H7 (cell line): ENCODE data around the gene TAF4. TPM values are rescaled to one million over a fixed set of nuclear protein-coding genes. Genes with fewer than 3 reads are reported as not detected.

Experiments
- DNase-seq: peaks from one replicate; pipeline ENCODE4 v3.0.0; 2012
- H3K27me3 ChIP-seq: 2 replicates; pipeline ENCODE4 v1.6.0; 2011; ENCODE audit warnings: mild to moderate bottlenecking, low read length; ENCODE audit not compliant: control insufficient read depth, insufficient read depth
- H3K36me3 ChIP-seq: replicated peaks from 2 replicates; pipeline ENCODE4 v1.5.1; 2011; ENCODE audit warnings: low read length; ENCODE audit not compliant: control insufficient read depth, insufficient read depth
- H3K4me3 ChIP-seq: 2 replicates; pipeline ENCODE4 v1.5.1; 2011; ENCODE audit warnings: low read depth, mild to moderate bottlenecking, control low read depth, low read length, moderate library complexity; ENCODE audit not compliant: insufficient read depth
- total RNA-seq: library from RNA; depleted of rRNA; stranded (reverse); fragments of >200 nt; shearing (Covaris generic); gene quantifications from 2 replicates; pipeline ENCODE4 v1.2.3, GENCODE V29; 2014

TAF4 gene
- total RNA-seq, 1 experiment from 2014 or later = 8.0 TPM

DNA sequence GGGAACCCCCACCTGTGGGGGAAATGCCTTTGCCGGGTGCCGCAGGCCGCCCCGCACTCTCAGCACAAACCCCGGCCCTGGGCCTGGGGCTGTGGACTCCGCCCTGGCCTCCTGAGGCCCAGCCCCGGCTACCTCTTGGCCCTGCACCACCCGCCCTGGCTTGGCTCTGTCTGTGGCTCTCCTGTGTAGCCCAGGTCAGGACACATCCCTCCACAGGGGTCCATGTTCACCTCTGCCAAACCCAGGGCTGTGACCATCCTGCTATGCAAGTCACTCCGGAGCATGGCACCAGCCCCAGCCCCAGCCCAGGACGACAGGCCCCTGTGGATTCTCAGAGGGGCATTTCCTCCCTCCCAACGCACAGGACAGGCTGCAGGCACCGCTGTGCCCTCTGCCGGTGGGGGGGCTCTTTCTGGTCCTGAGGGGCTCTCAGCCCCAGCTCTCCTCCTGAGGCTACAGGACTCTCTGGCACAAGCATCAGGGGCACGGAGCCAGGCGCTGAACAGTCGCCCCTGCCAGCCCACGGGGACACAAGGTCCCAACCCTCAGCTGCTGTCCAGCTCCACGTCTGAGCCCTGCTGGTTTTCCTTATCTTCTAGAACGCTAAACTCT is 45.7 kb downstream of the TAF4 start:
- H3K27me3 ChIP-seq = no peaks in the 10 kb centered on the region
- no peak overlapping the region for H3K4me3 ChIP-seq
- DNase-seq = peak; percentile 74
- no peaks in the 10 kb centered on the region for H3K36me3 ChIP-seq

DNA sequence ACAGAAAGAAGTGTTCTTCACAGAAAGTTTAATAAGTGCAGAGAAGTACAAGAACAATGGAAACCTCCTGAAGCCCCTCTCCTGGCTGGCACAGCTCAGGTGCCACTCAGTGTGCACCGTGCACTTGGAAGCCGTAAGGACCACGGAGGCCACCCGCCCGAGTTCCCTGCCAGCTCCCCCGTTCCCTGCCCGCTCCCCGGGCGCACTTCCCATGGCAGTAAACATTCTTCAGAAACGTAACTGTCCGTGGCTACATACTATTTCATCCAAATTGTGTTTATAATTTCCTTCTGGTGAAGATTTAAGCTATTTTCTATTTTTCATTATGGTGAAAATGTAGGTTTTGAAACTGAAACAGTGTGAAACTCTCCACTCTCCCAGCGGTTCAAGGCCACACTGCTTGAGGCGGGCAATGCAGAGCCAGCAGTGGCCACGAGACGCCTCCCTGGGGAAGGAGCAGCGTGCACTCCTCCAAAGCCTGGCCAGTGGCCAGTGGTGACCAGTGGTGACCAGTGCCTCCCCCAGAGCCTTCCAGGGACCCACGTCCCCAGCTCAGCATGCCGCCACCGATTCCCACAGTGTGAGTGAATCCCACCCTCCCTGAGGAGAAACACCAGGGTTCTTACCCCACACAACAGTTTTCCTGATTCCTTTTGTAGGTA is 46.4 kb downstream of the TAF4 start:
- peak; percentile 61 for DNase-seq
- H3K36me3 ChIP-seq = no peaks in the 10 kb centered on the region

DNA sequence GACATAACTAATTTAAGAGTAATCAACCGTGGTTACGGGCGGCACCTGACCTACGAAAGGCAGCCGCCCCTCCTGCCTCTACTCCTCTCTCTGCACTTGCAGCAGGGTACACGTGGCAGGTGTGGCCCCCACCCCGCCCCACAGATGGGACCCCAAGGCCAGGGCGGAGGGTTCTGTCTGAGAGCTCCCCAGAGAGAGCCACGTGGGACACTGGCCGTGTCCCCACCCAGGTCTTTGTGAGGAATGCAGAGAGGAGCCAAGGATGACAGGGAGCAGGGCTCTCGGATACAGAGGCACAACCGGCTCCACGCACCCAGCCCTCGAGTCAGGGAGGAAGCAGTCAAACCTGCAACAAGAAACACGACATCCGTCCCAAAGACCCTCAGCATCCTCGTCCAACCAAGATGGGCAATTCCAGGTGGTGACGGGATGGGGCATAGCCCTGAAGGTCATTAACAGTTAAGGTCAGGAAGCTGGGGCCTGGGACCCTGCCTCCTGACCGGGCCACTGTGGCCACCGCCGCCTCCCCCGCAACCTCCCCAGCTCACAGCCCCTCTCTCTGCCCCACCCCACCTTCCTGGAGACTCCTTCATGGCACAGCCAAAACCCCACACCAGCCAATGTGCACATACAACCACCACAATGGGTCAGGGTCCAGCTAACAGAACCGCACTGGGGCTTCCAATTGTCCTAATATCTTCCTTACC is 47.1 kb downstream of the TAF4 start:
- no peak overlapping the region for H3K4me3 ChIP-seq
- H3K27me3 ChIP-seq = no peaks in the 10 kb centered on the region
- H3K36me3 ChIP-seq = no peaks in the 10 kb centered on the region
- no peak for DNase-seq

More for the DNA sequence above, 46.4 kb downstream of the TAF4 start:
- no peaks in the 10 kb centered on the region for H3K27me3 ChIP-seq
- H3K4me3 ChIP-seq = no peak overlapping the region

DNA sequence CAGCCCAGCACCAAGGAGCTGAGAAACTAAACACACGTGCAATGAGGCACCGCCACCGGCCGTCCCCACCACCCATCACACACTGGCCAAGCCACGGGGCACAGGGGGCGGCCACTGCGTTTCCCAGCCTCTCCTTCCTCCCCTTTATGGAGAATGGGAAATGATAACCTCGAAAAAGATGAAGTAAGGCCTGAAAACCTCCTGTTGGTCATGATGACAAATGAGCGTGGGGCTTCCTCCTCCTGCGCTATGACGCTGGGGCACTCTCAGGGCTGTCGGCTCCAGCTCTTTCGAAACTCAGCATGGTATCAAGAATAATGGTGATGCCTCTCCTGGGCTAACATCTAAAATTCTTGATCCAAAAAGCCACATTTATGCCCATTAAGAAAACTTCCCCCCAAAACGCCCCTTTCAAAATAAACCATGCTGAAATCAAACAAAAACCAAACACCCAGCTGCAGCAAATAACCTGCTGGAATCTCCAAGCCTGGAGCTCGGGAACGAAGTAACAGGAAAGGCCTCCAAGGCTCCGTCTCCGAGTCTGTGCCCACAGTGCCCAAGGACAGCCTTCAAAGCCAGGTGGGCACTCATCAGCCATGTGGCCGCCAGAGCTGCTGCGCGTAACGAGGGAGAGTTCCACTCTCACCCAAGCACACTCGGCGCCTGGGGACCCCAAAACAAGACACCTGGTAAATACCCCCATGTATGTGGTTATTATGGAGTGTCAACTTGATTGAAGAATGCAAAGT is 50.0 kb downstream of the TAF4 start:
- H3K4me3 ChIP-seq = no peak overlapping the region
- peaks cover 6% of the 10 kb centered on the region for H3K36me3 ChIP-seq
- no peak for DNase-seq
- no peaks in the 10 kb centered on the region for H3K27me3 ChIP-seq

DNA sequence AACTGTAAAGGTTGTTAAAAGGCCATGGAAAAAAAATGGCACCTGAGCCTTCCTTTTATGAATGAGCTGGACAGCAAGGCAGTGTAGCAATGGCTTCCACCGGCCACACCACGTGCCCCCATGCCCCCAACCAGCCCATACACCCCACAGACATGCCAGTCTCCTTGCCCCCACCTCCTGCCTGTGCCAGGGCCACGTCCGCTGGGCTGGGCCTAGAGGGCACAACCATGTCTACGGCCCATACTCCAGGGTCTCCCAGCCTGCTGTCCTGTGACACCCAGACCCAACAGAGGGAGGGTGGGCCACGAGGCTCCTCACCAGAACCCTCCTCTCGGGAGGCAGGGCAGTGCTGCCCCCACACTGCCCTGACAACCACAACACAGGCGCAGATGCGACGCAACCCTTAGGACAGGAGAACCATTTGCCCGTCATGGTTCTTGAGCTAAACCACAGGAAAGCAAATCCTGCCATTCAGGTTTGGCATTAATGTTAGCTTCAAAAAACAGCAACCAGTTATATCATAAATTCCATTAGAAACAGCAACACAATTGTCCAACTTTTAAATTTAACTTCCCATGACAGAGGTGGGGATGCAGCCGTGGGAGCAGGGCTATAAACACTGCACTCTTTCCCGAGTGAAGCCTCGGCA is 50.7 kb downstream of the TAF4 start:
- H3K27me3 ChIP-seq = no peaks in the 10 kb centered on the region
- H3K36me3 ChIP-seq = peaks cover 6% of the 10 kb centered on the region
- no peak for DNase-seq
- H3K4me3 ChIP-seq = no peak overlapping the region

DNA sequence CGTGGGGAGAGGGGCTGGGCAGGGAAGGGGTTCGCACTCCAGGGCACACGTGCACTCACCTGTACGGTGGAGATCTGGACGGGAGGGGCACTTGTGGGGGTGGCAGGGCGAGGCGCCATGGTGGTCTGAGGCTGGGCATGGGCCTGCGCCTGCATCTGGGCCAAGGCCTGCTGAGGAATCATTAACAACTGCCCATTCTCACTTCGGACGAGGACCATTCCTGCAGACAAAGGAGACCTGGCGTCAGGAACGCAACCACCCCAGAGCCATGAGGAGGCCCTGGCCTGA is 51.2 kb downstream of the TAF4 start:
- Histone ChIP-seq H3K4me3 (no peak overlapping the region), H3K27me3 (no peaks in the 10 kb centered on the region), H3K36me3 (peaks cover 8% of the 10 kb centered on the region)
- DNase-seq = no peak

GRCh38 chr20:62012631-62013030 is 53.0 kb downstream of the TAF4 start:
- no peak overlapping the region for H3K4me3 ChIP-seq
- DNase-seq = no peak
- peaks cover 15% of the 10 kb centered on the region for H3K36me3 ChIP-seq
- H3K27me3 ChIP-seq = no peaks in the 10 kb centered on the region

GRCh38 chr20:62011938-62012534 is 53.6 kb downstream of the TAF4 start:
- DNase-seq = peak; percentile 62
- H3K4me3 ChIP-seq = no peak overlapping the region

DNA sequence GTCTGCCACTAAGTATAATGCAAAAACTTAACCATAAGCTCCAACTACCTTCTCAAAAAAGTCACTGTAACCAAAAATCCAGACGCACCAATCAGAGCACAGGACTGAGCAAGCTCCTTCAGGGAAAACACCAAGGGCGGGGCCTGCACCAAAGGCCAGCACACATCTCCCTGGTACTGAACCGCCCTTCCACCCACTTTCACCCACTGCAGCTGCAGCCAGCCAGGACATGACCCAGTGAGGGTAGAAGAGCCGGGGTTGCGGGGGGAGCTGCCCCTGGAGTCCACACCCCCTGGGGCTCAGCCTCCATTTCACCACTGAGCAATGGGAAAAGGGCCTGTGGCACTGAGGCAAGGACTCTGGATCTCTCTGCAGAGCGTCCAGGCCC is 54.3 kb downstream of the TAF4 start:
- H3K4me3 ChIP-seq = no peak overlapping the region
- peaks cover 16% of the 10 kb centered on the region for H3K36me3 ChIP-seq
- H3K27me3 ChIP-seq = no peaks in the 10 kb centered on the region
- DNase-seq = peak; percentile 85

More at GRCh38 chr20:62011938-62012534, 53.6 kb downstream of the TAF4 start:
- peaks cover 16% of the 10 kb centered on the region for H3K36me3 ChIP-seq
- no peaks in the 10 kb centered on the region for H3K27me3 ChIP-seq

GRCh38 chr20:62010551-62011402 is 54.9 kb downstream of the TAF4 start:
- Histone ChIP-seq H3K27me3 (no peaks in the 10 kb centered on the region), H3K4me3 (no peak overlapping the region), H3K36me3 (peaks cover 18% of the 10 kb centered on the region)
- DNase-seq = peak; percentile 95

- no peak overlapping the region for H3K4me3 ChIP-seq
- H3K27me3 ChIP-seq = no peaks in the 10 kb centered on the region
- no peak for DNase-seq
- peaks cover 23% of the 10 kb centered on the region for H3K36me3 ChIP-seq
Observed at GRCh38 chr20:62009869-62010445, 55.7 kb downstream of the TAF4 start.

DNA sequence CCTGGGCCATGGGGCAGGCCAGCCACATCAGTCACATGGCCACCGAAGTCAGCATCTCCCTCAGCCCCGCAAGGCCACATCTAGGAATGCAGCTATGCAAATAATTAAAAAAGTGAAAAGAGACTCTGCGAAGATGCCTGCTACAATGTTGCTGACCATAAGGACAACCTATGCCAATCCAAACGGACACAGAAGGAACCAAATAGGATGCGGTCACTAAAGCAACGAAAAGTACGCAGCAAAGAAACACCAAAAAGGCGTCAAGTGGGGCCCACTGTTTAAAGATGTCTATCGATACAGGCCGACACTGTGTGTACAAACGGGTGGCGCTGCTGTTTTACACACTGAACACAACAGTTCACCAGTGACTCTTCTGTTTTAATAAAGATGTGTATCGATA is 56.4 kb downstream of the TAF4 start:
- DNase-seq = no peak
- H3K4me3 ChIP-seq = no peak overlapping the region
- H3K27me3 ChIP-seq = no peaks in the 10 kb centered on the region
- H3K36me3 ChIP-seq = peaks cover 23% of the 10 kb centered on the region

DNA sequence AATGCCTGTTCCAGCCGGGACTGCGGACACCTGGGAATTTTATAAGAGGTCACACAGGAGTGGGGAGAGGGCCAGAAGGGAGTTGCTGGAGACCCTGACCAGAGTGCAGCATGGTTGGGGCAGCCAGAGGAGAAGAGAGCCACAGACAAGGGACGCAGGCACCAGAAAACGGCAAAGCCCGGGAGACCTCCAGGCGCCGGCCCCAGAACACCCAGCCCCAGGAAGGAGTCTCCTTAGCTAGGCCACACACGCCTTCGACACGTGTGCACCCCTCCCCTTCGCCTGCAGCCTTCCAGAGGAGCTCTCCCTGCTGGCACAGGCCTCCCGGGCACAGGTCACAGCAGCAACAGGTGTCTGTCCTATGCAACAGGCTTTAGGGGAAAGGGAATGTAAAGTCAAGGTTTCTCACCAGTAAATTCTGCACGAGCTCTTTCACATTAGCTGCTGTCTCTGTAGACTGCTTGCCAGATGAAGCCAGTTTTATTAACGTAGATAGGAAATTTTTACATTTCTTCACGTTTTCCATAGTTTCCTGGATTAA is 57.0 kb downstream of the TAF4 start:
- no peak for DNase-seq
- no peaks in the 10 kb centered on the region for H3K27me3 ChIP-seq
- H3K4me3 ChIP-seq = no peak overlapping the region
- peaks cover 23% of the 10 kb centered on the region for H3K36me3 ChIP-seq
